ENCODE results near the gene NCF1. TPM values are rescaled to one million over a fixed set of nuclear protein-coding genes. Genes with fewer than 3 reads are reported as not detected.
"Not testable (repeated sequence)": the region's sequence is repeated elsewhere in the genome, so short reads cannot be mapped to it uniquely, and the experiment has no call there.

The NCF1 gene
- total RNA-seq, result 0.96 and 1.4 TPM in 2 replicates

GRCh38 chr7:74773760-74774750, at the start of gene NCF1:
TSS of gene NCF1 (plus strand) at chr7:74774011. CDS start at chr7:74774032, 21 bp downstream.
- intact Hi-C loops (cut with micrococcal nuclease), result not testable (repeated sequence)

GRCh38 chr7:74725840-74726239, 48.0 kb upstream of the NCF1 start:
- intact Hi-C loops (cut with micrococcal nuclease), result no loop called here

- intact Hi-C loops (cut with micrococcal nuclease), result no loop called here
Observed at GRCh38 chr7:74726309-74727101, 47.3 kb upstream of the NCF1 start.

GRCh38 chr7:74728686-74729085, 45.1 kb upstream of the NCF1 start:
- intact Hi-C loops (cut with micrococcal nuclease), result not testable (repeated sequence)

- intact Hi-C loops (cut with micrococcal nuclease), result not testable (repeated sequence)
Observed at GRCh38 chr7:74730186-74730585, 43.6 kb upstream of the NCF1 start.

GRCh38 chr7:74739974-74740703, 33.7 kb upstream of the NCF1 start:
- intact Hi-C loops (cut with micrococcal nuclease), result not testable (repeated sequence)

- intact Hi-C loops (cut with micrococcal nuclease), result not testable (repeated sequence)
Observed at GRCh38 chr7:74743936-74744557, 29.8 kb upstream of the NCF1 start.

- intact Hi-C loops (cut with micrococcal nuclease), result not testable (repeated sequence)
Observed at GRCh38 chr7:74753921-74754482, 19.8 kb upstream of the NCF1 start.

- intact Hi-C loops (cut with micrococcal nuclease), result not testable (repeated sequence)
Observed at GRCh38 chr7:74756673-74757072, 17.1 kb upstream of the NCF1 start.

GRCh38 chr7:74758268-74758667, 15.5 kb upstream of the NCF1 start:
- intact Hi-C loops (cut with micrococcal nuclease), result not testable (repeated sequence)

- intact Hi-C loops (cut with micrococcal nuclease), result not testable (repeated sequence)
Observed at GRCh38 chr7:74758982-74759381, 14.8 kb upstream of the NCF1 start.

- intact Hi-C loops (cut with micrococcal nuclease), result not testable (repeated sequence)
Observed at GRCh38 chr7:74765205-74765918, 8.4 kb upstream of the NCF1 start.

GRCh38 chr7:74766509-74766908, 7.3 kb upstream of the NCF1 start:
- intact Hi-C loops (cut with micrococcal nuclease), result not testable (repeated sequence)

- intact Hi-C loops (cut with micrococcal nuclease), result not testable (repeated sequence)
Observed at GRCh38 chr7:74766991-74767390, 6.8 kb upstream of the NCF1 start.

- intact Hi-C loops (cut with micrococcal nuclease), result not testable (repeated sequence)
Observed at GRCh38 chr7:74770062-74770461, 3.7 kb upstream of the NCF1 start.

GRCh38 chr7:74772093-74772492, 1.7 kb upstream of the NCF1 start:
- intact Hi-C loops (cut with micrococcal nuclease), result not testable (repeated sequence)

GRCh38 chr7:74775111-74775510, 1.3 kb downstream of the NCF1 start:
- intact Hi-C loops (cut with micrococcal nuclease), result not testable (repeated sequence)

GRCh38 chr7:74779053-74779452, 5.2 kb downstream of the NCF1 start:
- intact Hi-C loops (cut with micrococcal nuclease), result not testable (repeated sequence)

GRCh38 chr7:74781746-74782145, 7.9 kb downstream of the NCF1 start:
- intact Hi-C loops (cut with micrococcal nuclease), result not testable (repeated sequence)

GRCh38 chr7:74783595-74783994, 9.8 kb downstream of the NCF1 start:
- intact Hi-C loops (cut with micrococcal nuclease), result not testable (repeated sequence)
